Glomerular visceral epithelial cell (primary cell): ENCODE measurements around the gene TPRX1.
A peak's percentile ranks its signal among the peaks of the same experiment; 100 is the strongest.
"Not testable (repeated sequence)": the region's sequence is repeated elsewhere in the genome, so short reads cannot be mapped to it uniquely, and the experiment has no call there.

ENCODE experiments used
- DNase-seq: peaks from one replicate; pipeline ENCODE4 v3.0.0-alpha.2; 2016; ENCODE audit errors: extremely low spot score

TPRX1 gene

GRCh38 chr19:47766670-47767069 lies 37.7 kb downstream of the TPRX1 start:
- DNase-seq, result no peak

GRCh38 chr19:47766359-47766620 lies 38.1 kb downstream of the TPRX1 start:
- no peak for DNase-seq

- peak; percentile 57 for DNase-seq
These were observed 38.6 kb downstream of the TPRX1 start for GRCh38 chr19:47765523-47766358.

GRCh38 chr19:47764705-47765104 lies 39.6 kb downstream of the TPRX1 start:
- not testable (repeated sequence) for DNase-seq

DNA sequence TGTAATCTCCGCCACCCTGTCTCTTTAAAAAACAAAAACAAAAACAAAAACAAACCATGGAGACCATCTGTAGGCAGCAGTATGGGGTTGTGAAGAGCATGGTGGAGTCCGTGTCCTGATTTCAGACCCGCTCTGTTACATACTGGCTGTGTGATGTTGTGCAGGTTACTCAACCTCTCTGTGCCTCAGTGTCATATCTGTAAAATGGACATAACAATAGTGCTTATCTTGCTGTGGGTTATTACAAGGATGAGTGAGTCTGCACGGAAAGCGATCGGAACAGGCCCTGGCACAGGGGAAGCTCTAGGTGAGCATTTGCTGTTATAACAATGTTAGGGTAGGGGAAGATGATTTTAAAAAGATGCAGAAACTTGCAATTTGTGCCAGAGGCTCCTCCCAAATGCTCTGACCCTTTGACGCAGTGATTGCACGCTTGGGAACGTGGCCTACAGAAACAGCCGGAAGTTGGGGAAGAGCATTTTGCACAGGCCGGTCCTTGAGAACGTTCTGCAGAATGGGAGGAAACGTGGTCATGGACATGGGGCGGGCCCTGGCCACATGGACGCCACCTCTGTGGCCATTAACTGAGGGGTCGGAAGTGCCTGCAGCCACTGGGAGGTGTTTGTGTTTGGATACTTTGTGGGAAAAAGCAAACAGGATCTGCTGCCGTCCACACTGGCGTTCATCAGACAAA lies 41.6 kb downstream of the TPRX1 start:
- no peak for DNase-seq

- no peak for DNase-seq
These were observed 42.2 kb downstream of the TPRX1 start for GRCh38 chr19:47762151-47762550.

GRCh38 chr19:47761566-47761965 lies 42.8 kb downstream of the TPRX1 start:
- DNase-seq, result no peak

GRCh38 chr19:47760632-47760999 lies 43.7 kb downstream of the TPRX1 start:
- DNase-seq, result no peak

GRCh38 chr19:47758443-47758804 lies 45.9 kb downstream of the TPRX1 start:
- DNase-seq, result no peak

- no peak for DNase-seq
These were observed 46.5 kb downstream of the TPRX1 start for GRCh38 chr19:47757617-47758442.

DNA sequence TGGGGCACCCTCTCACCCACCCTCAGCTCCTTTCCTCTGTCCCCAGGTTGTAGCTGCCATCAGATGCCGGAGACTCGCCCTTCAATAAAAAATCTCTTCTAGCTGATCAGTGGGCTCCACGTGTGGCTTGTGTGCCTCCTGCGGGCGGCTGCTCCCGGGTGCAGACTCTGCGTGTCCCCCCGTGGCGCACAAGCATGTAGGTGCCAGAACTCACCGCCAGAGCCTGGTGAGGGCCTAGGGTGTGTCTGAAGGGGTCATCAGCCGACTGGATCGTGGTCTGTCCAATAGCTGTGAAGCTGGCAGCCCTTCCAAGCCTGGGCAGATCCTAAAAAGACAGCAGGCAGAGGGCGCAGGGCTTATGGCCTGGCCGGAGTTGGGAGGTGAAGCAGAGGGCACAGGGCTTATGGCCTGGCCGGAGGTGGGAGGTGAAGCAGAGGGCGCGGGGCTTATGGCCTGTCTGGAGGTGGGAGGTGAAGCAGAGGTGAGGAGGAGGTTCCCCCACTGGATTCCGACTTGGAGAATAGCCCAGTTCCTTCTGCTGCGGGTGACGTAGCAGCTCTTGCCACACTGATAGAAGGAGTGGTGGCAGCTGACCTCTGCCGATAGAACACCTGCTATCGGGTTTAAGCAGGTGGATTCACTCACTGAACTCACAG lies 47.3 kb downstream of the TPRX1 start:
- DNase-seq, result no peak

DNA sequence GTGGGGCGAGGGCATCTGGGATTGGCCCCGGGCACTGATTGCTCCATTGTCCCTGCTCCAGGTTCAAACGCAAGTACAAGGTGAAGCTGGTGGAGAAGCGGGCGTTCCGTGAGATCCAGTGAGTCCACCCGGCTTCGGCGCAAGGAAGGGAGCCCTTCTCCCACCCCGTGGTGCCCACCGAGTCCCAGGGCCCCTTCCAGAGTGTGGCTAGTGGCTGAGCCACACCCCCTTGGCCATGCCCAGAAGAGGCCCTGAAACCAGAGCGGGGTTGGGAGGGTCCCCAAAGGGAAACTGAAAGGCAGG lies 47.8 kb downstream of the TPRX1 start:
- DNase-seq, result no peak

GRCh38 chr19:47755762-47756626 lies 48.4 kb downstream of the TPRX1 start:
- no peak for DNase-seq

GRCh38 chr19:47755065-47755761 lies 49.1 kb downstream of the TPRX1 start:
- no peak for DNase-seq

DNA sequence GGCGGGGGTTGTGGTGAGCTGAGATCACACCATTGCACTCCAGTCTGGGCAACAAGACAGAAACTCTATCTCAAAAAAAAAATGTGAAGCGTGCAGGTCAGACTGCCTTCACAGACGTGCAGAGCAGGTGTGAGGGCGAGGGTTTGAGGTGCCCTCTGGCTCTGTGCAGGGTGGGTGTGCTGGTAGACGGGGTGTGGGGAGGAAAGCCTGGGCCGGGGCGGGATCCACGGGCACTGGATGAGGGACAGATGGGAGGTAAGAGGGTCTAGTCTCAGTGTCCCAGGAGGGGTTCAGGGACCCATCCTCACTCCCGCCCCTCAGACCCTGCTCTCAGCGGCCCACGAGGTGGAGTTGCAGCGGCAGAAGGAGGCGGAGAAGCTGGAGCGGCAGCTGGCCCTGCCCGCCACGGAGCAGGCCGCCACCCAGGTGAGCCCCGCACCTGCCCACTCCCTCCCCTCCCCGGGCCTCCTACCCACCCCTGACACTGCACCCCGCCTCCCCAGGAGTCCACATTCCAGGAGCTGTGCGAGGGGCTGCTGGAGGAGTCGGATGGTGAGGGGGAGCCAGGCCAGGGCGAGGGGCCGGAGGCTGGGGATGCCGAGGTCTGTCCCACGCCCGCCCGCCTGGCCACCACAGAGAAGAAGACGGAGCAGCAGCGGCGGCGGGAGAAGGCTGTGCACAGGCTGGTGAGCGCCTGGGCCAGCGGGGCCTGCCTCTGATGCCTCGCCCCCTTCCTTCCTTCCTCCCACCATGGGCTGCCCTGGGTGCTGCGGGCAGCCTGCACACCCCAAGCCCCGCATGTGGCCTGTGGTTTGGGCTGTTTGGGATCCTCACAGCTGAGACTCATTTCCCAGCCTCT lies 49.9 kb downstream of the TPRX1 start:
- no peak for DNase-seq

GRCh38 chr19:47752440-47753211 lies 51.7 kb downstream of the TPRX1 start:
- no peak for DNase-seq
